GM06990 (cell line): Measurements from ENCODE around the gene S100A16.

ENCODE experiments used
- DNase-seq: peaks from one replicate; pipeline ENCODE4 v3.0.0-alpha.2; 2011; ENCODE audit not compliant: insufficient read length; ENCODE audit errors: extremely low read depth
- H3K27me3 ChIP-seq: replicated peaks from 2 replicates; pipeline ENCODE4 v1.6.0; 2011; ENCODE audit warnings: low read length; ENCODE audit not compliant: control insufficient read depth, insufficient read depth
- H3K36me3 ChIP-seq: 2 replicates; pipeline ENCODE4 v1.5.1; 2011; ENCODE audit warnings: low read length; ENCODE audit not compliant: control insufficient read depth, insufficient read depth
- H3K4me3 ChIP-seq: replicated peaks from 2 replicates; pipeline ENCODE4 v1.5.1; 2011; ENCODE audit warnings: low read depth, mild to moderate bottlenecking, control low read depth, low read length
- TF ChIP-seq, protein P1 (sequence below): IDR thresholded peaks from 2 replicates; pipeline ENCODE4 v1.5.1; 2011; ENCODE audit warnings: low read length, control low read depth, mild to moderate bottlenecking, inconsistent platforms; ENCODE audit not compliant: insufficient read depth, poor library complexity, severe bottlenecking

The S100A16 gene

DNA sequence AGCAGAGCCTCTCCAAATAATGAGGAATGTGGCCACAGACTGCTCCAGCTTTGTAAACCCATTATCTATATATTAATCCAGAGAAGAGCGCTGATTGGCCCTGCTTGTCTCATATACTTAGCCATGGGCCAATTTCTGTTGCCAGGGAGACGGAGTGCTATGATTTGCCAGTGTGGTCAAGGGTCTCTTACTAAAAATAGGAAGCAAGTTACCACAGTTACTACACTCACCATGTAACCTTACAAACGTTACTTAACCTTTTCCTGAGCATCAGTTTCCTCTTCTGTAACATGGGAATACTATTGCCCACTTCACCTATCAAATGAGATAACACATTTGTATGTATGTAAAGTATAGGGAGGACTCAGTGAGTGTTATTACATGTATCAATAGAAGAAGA, 39.6 kb downstream of the S100A16 start:
- H3K4me3 ChIP-seq: no peak overlapping the region
- no peaks in the 10 kb centered on the region; the same call in none of the 2 replicates for H3K27me3 ChIP-seq
- TF ChIP-seq, protein P1, sequence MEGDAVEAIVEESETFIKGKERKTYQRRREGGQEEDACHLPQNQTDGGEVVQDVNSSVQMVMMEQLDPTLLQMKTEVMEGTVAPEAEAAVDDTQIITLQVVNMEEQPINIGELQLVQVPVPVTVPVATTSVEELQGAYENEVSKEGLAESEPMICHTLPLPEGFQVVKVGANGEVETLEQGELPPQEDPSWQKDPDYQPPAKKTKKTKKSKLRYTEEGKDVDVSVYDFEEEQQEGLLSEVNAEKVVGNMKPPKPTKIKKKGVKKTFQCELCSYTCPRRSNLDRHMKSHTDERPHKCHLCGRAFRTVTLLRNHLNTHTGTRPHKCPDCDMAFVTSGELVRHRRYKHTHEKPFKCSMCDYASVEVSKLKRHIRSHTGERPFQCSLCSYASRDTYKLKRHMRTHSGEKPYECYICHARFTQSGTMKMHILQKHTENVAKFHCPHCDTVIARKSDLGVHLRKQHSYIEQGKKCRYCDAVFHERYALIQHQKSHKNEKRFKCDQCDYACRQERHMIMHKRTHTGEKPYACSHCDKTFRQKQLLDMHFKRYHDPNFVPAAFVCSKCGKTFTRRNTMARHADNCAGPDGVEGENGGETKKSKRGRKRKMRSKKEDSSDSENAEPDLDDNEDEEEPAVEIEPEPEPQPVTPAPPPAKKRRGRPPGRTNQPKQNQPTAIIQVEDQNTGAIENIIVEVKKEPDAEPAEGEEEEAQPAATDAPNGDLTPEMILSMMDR: no peak
- H3K36me3 ChIP-seq: no peaks in the 10 kb centered on the region
- no peak for DNase-seq

DNA sequence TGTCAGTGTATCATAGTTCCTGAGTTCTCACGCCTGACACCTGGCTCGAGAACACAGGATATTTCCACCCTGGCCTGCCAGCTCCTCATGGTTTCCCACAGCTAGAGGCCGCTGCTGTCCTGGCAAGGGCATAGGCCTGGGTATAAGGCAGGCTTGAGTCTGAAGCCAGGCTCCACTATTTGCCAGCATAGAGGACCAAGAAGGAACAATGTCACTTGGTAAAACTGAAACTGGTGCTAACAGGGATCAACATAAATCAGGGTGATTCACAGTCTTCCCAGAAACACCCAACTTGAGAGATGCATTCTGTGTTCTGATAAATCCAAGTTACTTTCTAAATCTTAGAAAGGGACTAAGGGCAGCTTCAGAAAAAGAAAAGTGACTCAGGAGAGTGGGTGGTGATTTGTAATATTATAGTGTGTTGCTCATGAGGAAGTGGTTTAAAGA, 40.3 kb downstream of the S100A16 start:
- no peak for DNase-seq
- H3K4me3 ChIP-seq: no peak overlapping the region
- no peaks in the 10 kb centered on the region; the same call in none of the 2 replicates for H3K27me3 ChIP-seq
- TF ChIP-seq, protein P1: peak; percentile 91
- no peaks in the 10 kb centered on the region for H3K36me3 ChIP-seq

DNA sequence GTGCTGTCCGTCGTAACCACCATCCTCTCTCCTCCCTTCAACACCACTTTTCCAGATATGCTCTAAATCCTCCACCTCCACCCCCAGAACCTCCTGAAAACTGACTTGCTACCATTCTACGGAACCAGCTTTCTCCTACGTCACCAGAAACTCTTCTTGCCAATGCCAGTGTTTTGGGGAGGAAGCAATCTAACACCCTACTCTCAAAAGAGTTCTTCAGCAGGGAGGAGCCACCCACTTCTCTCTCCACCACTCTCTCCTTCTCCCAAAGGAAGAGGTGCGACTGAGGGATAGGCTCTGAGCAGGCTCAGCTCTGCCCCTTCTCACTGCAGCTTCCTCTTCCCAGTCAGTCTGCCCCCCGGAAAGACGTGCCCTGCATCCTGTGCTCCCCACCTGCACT, 41.2 kb downstream of the S100A16 start:
- TF ChIP-seq, protein P1: no peak
- DNase-seq: no peak
- no peaks in the 10 kb centered on the region for H3K36me3 ChIP-seq
- no peaks in the 10 kb centered on the region for H3K27me3 ChIP-seq
- H3K4me3 ChIP-seq: no peak overlapping the region

DNA sequence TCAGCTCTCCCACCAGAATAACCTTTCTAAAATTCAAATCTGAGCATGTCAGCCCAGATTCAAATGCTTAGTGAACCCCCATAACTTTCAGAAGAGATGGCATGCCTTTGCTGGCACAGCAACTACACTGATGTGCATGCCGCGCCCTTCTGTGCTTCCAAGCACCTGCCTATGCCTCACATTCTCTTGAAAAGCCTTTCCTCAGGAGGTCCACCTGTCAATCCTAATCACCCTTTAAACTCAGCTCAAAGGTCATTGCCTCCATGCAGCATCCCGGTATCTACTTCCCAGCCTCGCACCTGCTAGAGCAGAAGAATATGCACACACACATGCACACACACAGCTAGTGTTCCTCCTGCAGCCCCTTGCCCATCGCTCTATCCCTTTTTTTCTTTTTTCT, 42.1 kb downstream of the S100A16 start:
- no peaks in the 10 kb centered on the region for H3K27me3 ChIP-seq
- no peak for DNase-seq
- no peaks in the 10 kb centered on the region for H3K36me3 ChIP-seq
- TF ChIP-seq, protein P1: no peak
- no peak overlapping the region for H3K4me3 ChIP-seq

DNA sequence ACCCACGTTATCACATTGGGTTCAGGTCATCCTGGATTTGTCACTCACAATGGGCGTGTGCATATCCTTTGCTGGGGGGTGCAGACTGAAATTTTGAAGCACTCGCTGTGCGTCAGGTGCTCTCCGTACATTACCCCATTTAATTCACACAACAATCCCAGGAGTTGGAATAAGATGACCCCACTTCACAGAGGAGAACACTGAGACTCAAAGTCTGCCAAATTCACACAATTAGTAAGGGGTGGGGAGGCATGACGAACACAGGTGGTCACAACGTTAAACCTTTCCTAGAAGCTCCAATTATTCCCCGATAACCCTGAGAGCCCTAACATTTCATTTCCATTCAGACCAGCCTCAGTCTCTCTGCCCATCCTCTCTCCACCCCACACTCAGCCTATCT, 43.5 kb downstream of the S100A16 start:
- no peak for DNase-seq
- TF ChIP-seq, protein P1: no peak
- H3K4me3 ChIP-seq: no peak overlapping the region
- no peaks in the 10 kb centered on the region for H3K36me3 ChIP-seq
- H3K27me3 ChIP-seq: no peaks in the 10 kb centered on the region
